Activated CD4-positive, alpha-beta memory T cell treated with anti-CD3 and anti-CD28 coated beads for 36 hours (primary cell): ENCODE data around the gene IBA57. TPM values are rescaled to one million over a fixed set of nuclear protein-coding genes. Genes with fewer than 3 reads are reported as not detected.
"Not testable (repeated sequence)": the region's sequence is repeated elsewhere in the genome, so short reads cannot be mapped to it uniquely, and the experiment has no call there.

Experiments
- CTCF ChIA-PET: fragments of 350-600 bp; sonication (Branson Sonifier 250); formaldehyde crosslinking; loops from one replicate; lab custom pipeline; 2021; ENCODE audit warnings: antibody characterized with exemption, inconsistent platforms; lab: Charles Lee
- POLR2A ChIA-PET: fragments of 350-600 bp; sonication (Branson Sonifier 250); formaldehyde crosslinking; loops from one replicate; lab custom pipeline; 2021; ENCODE audit warnings: antibody characterized with exemption; lab: Charles Lee
- DNase-seq: peaks from one replicate; pipeline ENCODE4 v3.0.0-alpha.2; 2020
- H3K27ac Mint-ChIP-seq: one replicate; pipeline ENCODE4 v1.8.0; 2021; ENCODE audit warnings: mixed read lengths
- H3K27me3 Mint-ChIP-seq: one replicate; pipeline ENCODE4 v1.8.0; 2021; ENCODE audit warnings: mixed read lengths
- H3K36me3 Mint-ChIP-seq: one replicate; pipeline ENCODE4 v1.8.0; 2021; ENCODE audit warnings: mixed read lengths
- H3K4me1 Mint-ChIP-seq: one replicate; pipeline ENCODE4 v1.8.0; 2021; ENCODE audit warnings: low read depth, mixed read lengths
- H3K4me3 Mint-ChIP-seq: one replicate; pipeline ENCODE4 v1.8.0; 2021; ENCODE audit warnings: mild to moderate bottlenecking, mixed read lengths
- H3K9me3 Mint-ChIP-seq: one replicate; pipeline ENCODE4 v1.8.0; 2021; ENCODE audit warnings: mixed read lengths
- intact Hi-C: fragments of 100-400 bp; cut with micrococcal nuclease; formaldehyde crosslinking; loops from one replicate; pipeline ENCODE4 v1.15.1; 2023
- total RNA-seq, 2 experiments: library from RNA; stranded (reverse); gene quantifications; one replicate each; pipeline ENCODE4 v1.2.3, GENCODE V29; 2021

The IBA57 gene
- total RNA-seq, 2 experiments from 2014 or later: 3.8 to 4.8 TPM

DNA sequence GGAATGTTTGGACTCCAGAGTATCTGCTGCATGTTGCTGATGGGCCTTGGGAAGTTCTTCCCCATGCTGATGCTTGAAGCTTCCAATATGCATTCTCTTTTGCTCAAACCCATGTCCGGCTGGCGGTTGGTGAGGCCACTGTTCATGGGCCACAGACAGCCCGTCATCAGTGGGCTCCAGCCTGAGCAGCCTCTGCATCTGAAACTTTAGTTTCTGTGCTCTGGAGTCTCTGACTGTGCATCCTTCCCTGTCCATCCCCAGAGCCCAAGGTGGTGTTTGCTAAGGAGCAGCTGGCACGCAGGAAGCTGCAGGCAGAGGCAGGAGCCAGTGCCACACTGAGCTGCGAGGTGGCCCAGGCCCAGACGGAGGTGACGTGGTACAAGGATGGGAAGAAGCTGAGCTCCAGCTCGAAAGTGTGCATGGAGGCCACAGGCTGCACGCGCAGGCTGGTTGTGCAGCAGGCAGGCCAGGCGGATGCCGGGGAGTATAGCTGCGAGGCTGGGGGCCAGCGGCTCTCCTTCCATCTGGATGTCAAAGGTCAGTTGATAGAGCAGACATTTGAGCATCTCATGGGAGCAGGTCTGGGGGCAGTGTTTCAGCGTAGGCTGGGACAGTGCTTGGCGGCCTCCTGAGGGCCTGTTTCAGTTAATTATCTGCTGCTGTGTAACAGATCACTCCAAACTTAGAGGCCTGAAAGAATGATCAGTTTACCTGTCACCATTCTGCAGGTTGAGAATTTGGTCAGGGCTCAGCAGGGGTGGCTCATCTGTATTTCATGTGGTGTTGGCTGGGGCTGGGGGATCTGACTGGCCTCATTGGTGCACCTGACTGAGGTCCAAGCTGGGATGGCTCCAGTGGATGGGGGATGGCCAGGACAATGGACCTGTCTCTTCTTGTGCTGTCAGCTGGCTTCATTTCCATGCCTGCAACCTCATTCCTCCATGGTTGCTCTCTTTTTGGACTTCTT is 58.9 kb downstream of the IBA57 start:
- ChIA-PET POLR2A (interaction anchor here (0.5 kb wide), 1 partner anchor 15 kb away, joined by 3 read pairs; no protein-coding TSS in a partner anchor), CTCF (interaction anchor here (0.6 kb wide), 1 partner anchor 10 kb away, joined by 3 read pairs; no protein-coding TSS in a partner anchor)
- H3K4me3 Mint-ChIP-seq: no peak overlapping the region
- intact Hi-C loops: no loop called here
- H3K27me3 Mint-ChIP-seq: no peaks in the 10 kb centered on the region
- no peak overlapping the region for H3K27ac Mint-ChIP-seq
- H3K4me1 Mint-ChIP-seq: no peaks in the 10 kb centered on the region
- peaks cover 16% of the 10 kb centered on the region for H3K9me3 Mint-ChIP-seq
- H3K36me3 Mint-ChIP-seq: peaks cover 28% of the 10 kb centered on the region
- no peak for DNase-seq

DNA sequence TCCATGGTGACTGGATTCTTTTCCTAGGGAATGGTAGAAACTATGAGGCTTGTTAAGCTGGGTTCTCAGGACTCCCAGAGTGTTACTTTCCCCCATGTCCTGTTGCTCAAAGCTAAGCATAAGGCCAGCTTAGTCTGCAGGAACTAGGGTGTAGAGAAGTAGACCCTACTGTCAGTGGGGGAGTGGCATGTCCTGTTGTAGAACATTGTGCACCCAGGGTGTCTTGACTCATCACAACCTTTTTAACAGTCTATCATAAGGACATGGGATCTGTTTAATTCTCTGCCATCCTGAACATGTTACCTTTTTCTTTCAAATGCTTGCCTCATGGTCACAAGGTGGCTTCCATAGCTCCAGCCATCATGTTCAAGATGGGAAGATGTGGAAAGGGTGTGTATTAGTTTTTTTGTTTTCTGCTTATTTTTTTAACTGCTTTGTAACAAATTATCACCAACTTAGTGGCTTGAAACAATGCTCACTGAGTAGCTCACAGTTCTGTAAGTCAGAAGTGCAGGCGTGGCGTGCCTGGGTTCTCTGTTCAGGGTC is 59.6 kb downstream of the IBA57 start:
- POLR2A ChIA-PET: interaction anchor here (0.5 kb wide), 1 partner anchor 16 kb away, joined by 3 read pairs; no protein-coding TSS in a partner anchor
- Mint-ChIP-seq H3K9me3 (peaks cover 16% of the 10 kb centered on the region), H3K4me1 (no peaks in the 10 kb centered on the region), H3K27ac (no peak overlapping the region), H3K36me3 (peaks cover 31% of the 10 kb centered on the region), H3K27me3 (no peaks in the 10 kb centered on the region), H3K4me3 (no peak overlapping the region)
- no peak for DNase-seq
- intact Hi-C loops: no loop called here
- CTCF ChIA-PET: interaction anchor here (0.6 kb wide), 1 partner anchor 10 kb away, joined by 3 read pairs; no protein-coding TSS in a partner anchor

DNA sequence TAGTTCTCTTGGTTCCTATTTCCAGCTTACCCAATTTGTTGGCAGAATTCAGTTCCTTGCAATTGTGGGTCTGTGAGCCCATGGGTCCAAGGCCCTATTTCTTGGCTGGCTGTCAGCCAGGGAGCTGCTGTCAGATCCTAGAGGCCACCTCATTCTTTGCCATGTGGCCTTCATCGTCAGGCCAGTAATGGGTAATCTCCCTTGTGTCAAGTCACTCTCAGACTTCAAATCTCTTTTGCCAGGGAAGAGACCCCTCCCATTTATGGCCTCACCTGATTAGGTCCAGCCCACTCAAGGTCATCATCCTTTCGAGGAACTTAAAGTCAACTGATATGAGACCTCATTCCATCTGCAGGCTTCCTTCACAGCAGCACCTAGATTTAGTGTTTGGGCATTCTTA is 60.1 kb downstream of the IBA57 start:
- Mint-ChIP-seq H3K27ac (no peak overlapping the region), H3K27me3 (no peaks in the 10 kb centered on the region), H3K4me1 (no peaks in the 10 kb centered on the region), H3K36me3 (peaks cover 33% of the 10 kb centered on the region), H3K9me3 (peaks cover 16% of the 10 kb centered on the region), H3K4me3 (no peak overlapping the region)
- CTCF ChIA-PET: no interaction called here
- POLR2A ChIA-PET: no interaction called here
- intact Hi-C loops: no loop called here
- DNase-seq: no peak

DNA sequence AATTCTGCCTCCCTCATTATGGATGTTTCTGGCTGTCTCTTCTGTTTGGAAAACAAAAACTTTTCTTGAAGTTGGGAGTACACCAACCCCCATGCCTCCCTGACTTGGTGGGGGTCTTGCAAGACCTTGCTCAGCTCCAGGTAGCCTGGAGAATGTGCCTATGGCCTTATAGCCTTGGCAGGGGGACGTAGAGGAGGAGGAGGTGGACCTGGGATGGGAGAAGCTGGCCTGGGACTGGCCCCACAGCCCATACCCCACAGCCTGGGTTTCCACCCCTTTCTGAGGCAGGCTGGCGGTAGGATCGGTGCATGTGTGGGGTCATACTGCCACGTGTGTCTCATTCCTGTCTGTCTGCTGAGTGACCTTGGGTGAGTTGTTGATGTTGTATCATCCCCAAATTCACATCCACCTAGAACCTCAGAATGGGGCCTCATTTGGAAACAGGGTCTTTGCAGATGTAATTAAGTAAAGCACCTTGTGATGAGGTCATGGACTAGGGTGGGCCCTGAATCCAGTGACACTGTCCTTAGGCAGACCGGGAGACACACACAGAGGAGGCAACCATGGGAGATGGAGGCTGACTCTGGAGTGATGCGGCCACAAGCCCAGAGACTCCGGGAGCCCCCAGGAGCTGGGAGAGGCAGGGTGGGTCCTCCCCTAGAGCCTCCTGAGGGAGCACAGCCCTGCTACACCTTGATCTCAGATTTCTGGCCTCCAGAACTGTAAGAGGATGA is 60.7 kb downstream of the IBA57 start:
- no peak overlapping the region for H3K27ac Mint-ChIP-seq
- H3K27me3 Mint-ChIP-seq: no peaks in the 10 kb centered on the region
- peaks cover 16% of the 10 kb centered on the region for H3K9me3 Mint-ChIP-seq
- intact Hi-C loops: no loop called here
- no peak overlapping the region for H3K4me3 Mint-ChIP-seq
- ChIA-PET POLR2A (no interaction called here), CTCF (interaction anchor here (1.0 kb wide), 1 partner anchor 11 kb away, joined by 3 read pairs; no protein-coding TSS in a partner anchor)
- DNase-seq: no peak
- peaks cover 33% of the 10 kb centered on the region for H3K36me3 Mint-ChIP-seq
- no peaks in the 10 kb centered on the region for H3K4me1 Mint-ChIP-seq

DNA sequence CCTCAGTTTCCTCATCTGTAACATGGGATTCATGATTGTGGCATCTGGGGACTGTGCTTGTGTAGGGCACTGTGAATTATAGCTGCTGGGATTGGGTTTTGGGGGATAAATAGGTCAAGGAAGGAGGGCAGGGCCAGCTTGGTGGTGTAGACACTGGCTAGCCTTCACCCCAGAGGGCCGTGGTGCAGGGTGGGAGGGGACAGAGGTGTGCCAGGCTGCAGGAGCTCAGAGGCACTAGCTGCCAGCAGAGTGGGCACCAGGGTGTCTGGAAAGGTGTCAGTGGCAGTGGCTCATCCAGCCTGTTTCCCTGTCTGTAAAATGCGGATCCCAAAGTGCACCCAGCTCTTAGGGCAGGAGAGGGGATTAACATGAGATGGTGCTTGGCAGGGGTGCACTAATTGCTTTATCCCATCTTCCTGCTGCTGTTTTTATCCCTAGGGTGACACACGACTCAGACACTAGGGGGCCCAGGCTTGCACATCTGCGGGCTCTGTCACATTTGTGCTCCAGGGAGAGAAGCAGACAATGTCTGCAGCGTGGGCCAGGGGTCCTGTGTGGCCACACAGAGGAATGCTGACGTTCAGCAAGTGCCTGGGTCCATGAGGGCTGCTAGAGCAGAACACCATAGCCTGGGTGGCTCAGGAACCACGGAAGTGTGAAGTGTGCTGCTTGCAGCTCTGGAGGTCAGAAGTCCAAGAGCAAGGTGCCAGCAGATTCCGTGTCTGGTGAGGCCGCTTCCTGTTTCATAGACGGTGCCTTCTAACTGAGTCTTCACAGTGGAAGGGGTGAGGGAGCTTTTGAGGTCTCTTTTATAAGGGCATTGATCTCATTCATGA is 61.6 kb downstream of the IBA57 start:
- H3K4me3 Mint-ChIP-seq: no peak overlapping the region

DNA sequence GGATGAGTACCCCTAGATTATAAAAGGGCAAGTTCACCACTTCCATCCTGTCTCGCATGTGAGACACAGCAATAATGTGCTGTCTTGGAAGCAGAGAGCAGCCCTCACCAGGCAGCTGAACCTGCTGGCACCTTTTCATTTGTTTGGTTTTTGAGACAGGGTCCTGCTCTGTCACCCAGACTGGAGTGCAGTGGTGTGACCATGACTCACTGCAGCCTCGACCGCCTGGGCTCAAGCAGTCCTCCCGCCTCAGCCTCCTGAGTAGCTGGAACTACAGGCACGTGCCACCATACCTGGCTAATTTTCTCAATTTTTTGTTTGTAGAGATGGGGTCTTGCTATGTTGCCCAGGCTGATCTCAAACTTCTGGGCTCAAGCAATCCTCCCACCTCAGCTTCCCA is 62.5 kb downstream of the IBA57 start:
- CTCF ChIA-PET: interaction anchor here (1.8 kb wide), 1 partner anchor 14 kb away, joined by 5 read pairs; no protein-coding TSS in a partner anchor
- peaks cover 20% of the 10 kb centered on the region for H3K9me3 Mint-ChIP-seq
- DNase-seq, H3K4me3 Mint-ChIP-seq, H3K27me3 Mint-ChIP-seq, H3K27ac Mint-ChIP-seq, H3K4me1 Mint-ChIP-seq, POLR2A ChIA-PET, intact Hi-C loops: not testable (repeated sequence)
- H3K36me3 Mint-ChIP-seq: peaks cover 49% of the 10 kb centered on the region

More for the DNA sequence above, 61.6 kb downstream of the IBA57 start:
- ChIA-PET CTCF (interaction anchor here (1.0 kb wide), 1 partner anchor 10 kb away, joined by 3 read pairs; no protein-coding TSS in a partner anchor), POLR2A (no interaction called here)
- Mint-ChIP-seq H3K27me3 (no peaks in the 10 kb centered on the region), H3K36me3 (peaks cover 40% of the 10 kb centered on the region), H3K4me1 (no peaks in the 10 kb centered on the region), H3K27ac (no peak overlapping the region), H3K9me3 (peaks cover 16% of the 10 kb centered on the region)
- intact Hi-C loops: no loop called here
- no peak for DNase-seq

DNA sequence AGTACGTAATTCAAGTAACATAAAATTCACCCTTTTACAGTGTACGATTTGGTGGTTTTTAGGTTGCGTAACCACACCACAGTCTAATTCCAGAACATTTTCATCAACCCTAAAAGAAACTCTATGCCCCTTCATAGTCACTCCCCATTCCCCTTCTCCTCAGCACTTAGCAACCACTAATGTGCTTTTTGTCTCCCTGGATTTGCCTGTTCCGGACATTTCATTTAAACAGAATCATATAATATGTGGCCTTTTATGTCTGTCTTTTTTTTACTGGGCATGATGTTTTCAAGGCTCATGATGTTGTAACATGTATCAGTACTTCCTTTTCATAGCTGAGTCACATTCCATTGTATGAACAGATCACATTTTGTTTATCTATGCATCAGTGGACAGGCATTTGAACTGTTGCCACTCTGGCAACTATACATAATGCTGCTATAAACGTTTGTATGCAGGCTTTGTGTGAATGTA is 63.0 kb downstream of the IBA57 start:
- no peaks in the 10 kb centered on the region for H3K27me3 Mint-ChIP-seq
- DNase-seq: no peak
- H3K9me3 Mint-ChIP-seq: peaks cover 24% of the 10 kb centered on the region
- H3K4me1 Mint-ChIP-seq: no peaks in the 10 kb centered on the region
- ChIA-PET CTCF (interaction anchor here (1.8 kb wide), 1 partner anchor 15 kb away, joined by 5 read pairs; no protein-coding TSS in a partner anchor), POLR2A (no interaction called here)
- H3K27ac Mint-ChIP-seq: no peak overlapping the region
- peaks cover 54% of the 10 kb centered on the region for H3K36me3 Mint-ChIP-seq
- intact Hi-C loops: no loop called here
- no peak overlapping the region for H3K4me3 Mint-ChIP-seq

DNA sequence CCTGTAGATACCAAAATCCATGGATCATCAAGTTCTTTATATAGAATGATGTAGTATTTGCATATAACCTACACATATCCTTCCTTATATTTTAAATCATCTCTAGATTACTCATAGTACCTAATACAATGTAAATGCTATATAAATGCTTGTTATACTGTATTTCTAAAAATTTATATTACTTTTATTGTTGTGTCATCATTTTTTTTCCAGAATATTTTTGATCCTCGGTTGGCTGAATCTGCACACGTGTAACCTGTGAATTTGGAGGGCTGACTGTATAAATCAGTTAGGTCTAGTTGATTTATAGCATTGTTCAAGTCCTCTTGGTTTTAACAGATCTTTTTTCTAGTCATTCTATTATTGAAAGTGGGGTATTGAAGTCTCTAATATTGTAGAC is 65.6 kb downstream of the IBA57 start:
- Mint-ChIP-seq H3K4me3 (no peak overlapping the region), H3K4me1 (no peaks in the 10 kb centered on the region), H3K9me3 (peaks cover 16% of the 10 kb centered on the region), H3K36me3 (peaks cover 46% of the 10 kb centered on the region), H3K27me3 (no peaks in the 10 kb centered on the region), H3K27ac (no peak overlapping the region)
- DNase-seq: no peak
- ChIA-PET CTCF (no interaction called here), POLR2A (no interaction called here)
- intact Hi-C loops: no loop called here

Other genes starting within 250 kb of the IBA57 start
- gene WNT9A, start 217.9 kb upstream of the IBA57 start, total RNA-seq: under 1 TPM; 0.07 to 0.12 TPM
- gene WNT3A, start 158.8 kb upstream of the IBA57 start, total RNA-seq: not detected
- gene ARF1, start 83.1 kb upstream of the IBA57 start, total RNA-seq: 100 to 1,000 TPM; 346 to 355 TPM
- gene C1orf35, start 62.5 kb upstream of the IBA57 start, total RNA-seq: 10 to 100 TPM; 21.9 to 22.1 TPM
- gene MRPL55, start 56.5 kb upstream of the IBA57 start, total RNA-seq: 10 to 100 TPM; 51.1 to 52.7 TPM
- 100 to 1,000 TPM; 229 to 239 TPM for gene GUK1, start 25.5 kb upstream of the IBA57 start, total RNA-seq
- gene GJC2, start 15.9 kb upstream of the IBA57 start, total RNA-seq: under 1 TPM; 0.41 to 0.57 TPM
- 10 to 100 TPM; 14.3 to 14.9 TPM for gene OBSCN, start 42.2 kb downstream of the IBA57 start, total RNA-seq
- gene TRIM11, start 241.0 kb downstream of the IBA57 start, total RNA-seq: 10 to 100 TPM; 33.6 to 34.9 TPM